ENCODE data around the gene ATP1B1. TPM values are rescaled to one million over a fixed set of nuclear protein-coding genes. Genes with fewer than 3 reads are reported as not detected.

Gene ATP1B1
- total RNA-seq, 1 experiment from 2014 or later, result 44.4 TPM

GRCh38 chr1:169142129-169142528 lies 35.6 kb downstream of the ATP1B1 start:
- Histone ChIP-seq H3K9ac (ENCODE audit: extremely low read depth, insufficient read length, low read length) (no peak overlapping the region), H3K9me3 (ENCODE audit: control insufficient read depth, low read depth, low read length) (no peaks in the 10 kb centered on the region), H3K27me3 (ENCODE audit: insufficient read depth, low read length) (no peaks in the 10 kb centered on the region), H2BK12ac (ENCODE audit: insufficient read length, low read depth, low read length) (no peak overlapping the region), H3T11ph (ENCODE audit: low read length) (no peak overlapping the region), H2BK20ac (ENCODE audit: low read depth, low read length, poor library complexity, severe bottlenecking) (no peak overlapping the region), H4K91ac (ENCODE audit: insufficient read length, low read depth, low read length) (no peak overlapping the region), H3K14ac (ENCODE audit: insufficient read depth, low read length) (no peak overlapping the region), H3K4me2 (ENCODE audit: insufficient read depth, insufficient read length, low read length) (no peak overlapping the region), H2BK15ac (ENCODE audit: low read depth, low read length) (no peak overlapping the region), H3K18ac (ENCODE audit: insufficient read length, low read depth, low read length) (no peak overlapping the region), H3K27ac (ENCODE audit: insufficient read length, low read depth, low read length) (no peak overlapping the region), H3K23ac (ENCODE audit: insufficient read length, low read depth, low read length) (no peak overlapping the region), H2BK120ac (ENCODE audit: low read depth, low read length, poor library complexity, severe bottlenecking) (no peak overlapping the region), H2AK5ac (ENCODE audit: insufficient read length, low read length) (no peak overlapping the region), H3K56ac (ENCODE audit: insufficient read length, low read depth, low read length) (no peak overlapping the region), H4K8ac (replicated peaks; ENCODE audit: insufficient read length, low read depth, low read length) (no peak overlapping the region), H2AFZ (ENCODE audit: low read length) (no peak overlapping the region), H3K23me2 (ENCODE audit: insufficient read length, low read depth, low read length, poor library complexity, severe bottlenecking) (no peaks in the 10 kb centered on the region), H4K5ac (ENCODE audit: insufficient read length, low read depth, low read length) (no peak overlapping the region), H3K79me2 (ENCODE audit: insufficient read depth, low read length) (no peaks in the 10 kb centered on the region), H4K20me1 (ENCODE audit: control insufficient read depth, insufficient read depth, insufficient read length) (no peaks in the 10 kb centered on the region), H3K79me1 (ENCODE audit: insufficient read depth, low read depth, low read length, poor library complexity, severe bottlenecking) (no peaks in the 10 kb centered on the region), H3K4me1 (ENCODE audit: insufficient read depth, low read length) (no peaks in the 10 kb centered on the region), H3K4ac (ENCODE audit: low read depth, low read length) (no peak overlapping the region), H2BK5ac (ENCODE audit: insufficient read length, low read length) (no peak overlapping the region)
- Mint-ChIP-seq H3K36me3 (ENCODE audit: insufficient read depth in 1 of 3, low read depth in 3 of 3) (no peaks in the 10 kb centered on the region), H3K27ac (no peak overlapping the region), H3K27me3 (ENCODE audit: low read depth) (no peaks in the 10 kb centered on the region), H3K4me1 (peaks cover 6 to 8% of the 10 kb centered on the region in 2 experiments), H3K9me3 (no peaks in the 10 kb centered on the region), H3K4me3 (no peak overlapping the region)
- no CpG with 5 or more reads among the region's 1 CpG for WGBS (ENCODE audit: extremely low coverage, insufficient read length, low lambda C conversion rate)
- no peak for TF ChIP-seq CTCF (conservative IDR thresholded peaks at IDR 0.05)
- DNase-seq, result no peak

Measured in H9 (cell line).